ENCODE measurements around the gene XRCC4. TPM values are rescaled to one million over a fixed set of nuclear protein-coding genes. Genes with fewer than 3 reads are reported as not detected.
"Not testable (repeated sequence)": the region's sequence is repeated elsewhere in the genome, so short reads cannot be mapped to it uniquely, and the experiment has no call there.

Gene XRCC4
- total RNA-seq, 3 donors from 2014 or later: 8.8 to 10.8 (median 10.4) TPM

DNA sequence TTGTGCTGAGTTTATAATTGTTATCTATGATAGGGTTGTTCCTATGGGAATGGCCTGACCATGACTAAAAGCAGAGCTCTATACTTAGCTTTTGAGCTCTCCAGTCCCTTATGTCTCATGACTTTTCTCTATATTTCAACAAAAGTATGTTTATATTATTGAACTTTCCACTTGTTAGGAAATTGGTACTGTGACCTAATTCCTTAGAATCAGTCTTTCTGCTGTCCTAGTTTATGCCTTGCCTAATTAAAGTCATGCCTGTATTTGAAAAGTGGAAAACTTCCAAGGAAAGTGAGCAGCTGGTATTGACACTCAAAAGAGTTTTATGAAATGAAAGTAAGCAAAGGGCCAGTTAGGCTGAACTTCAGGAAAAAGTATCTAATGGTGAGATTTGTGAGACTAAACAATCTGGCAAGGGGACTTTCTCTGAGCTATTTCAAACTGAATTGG, 68.6 kb downstream of the XRCC4 start:
- no peak overlapping the region for H3K4me3 ChIP-seq
- no peaks in the 10 kb centered on the region for H3K27me3 ChIP-seq
- no peaks in the 10 kb centered on the region for H3K9me3 ChIP-seq
- TF ChIP-seq POLR2AphosphoS5 (IDR thresholded peaks at IDR 0.05) (no peak), POLR2A (IDR thresholded peaks at IDR 0.05) (no peak)
- DNase-seq (ENCODE audit: low spot score in 2 of 2): no peak
- intact Hi-C loops (cut with DNase I; ENCODE audit: low total_unique reads): no loop called here
- no peaks in the 10 kb centered on the region for H3K4me1 ChIP-seq
- H3K36me3 ChIP-seq: no peaks in the 10 kb centered on the region
- no peak overlapping the region for H3K27ac ChIP-seq

GRCh38 chr5:83146441-83146840, 69.1 kb downstream of the XRCC4 start:
- Histone ChIP-seq H3K27me3 (no peaks in the 10 kb centered on the region), H3K27ac (no peak overlapping the region), H3K4me1 (no peaks in the 10 kb centered on the region), H3K9me3 (no peaks in the 10 kb centered on the region), H3K4me3 (no peak overlapping the region), H3K36me3 (no peaks in the 10 kb centered on the region)
- TF ChIP-seq POLR2AphosphoS5 (IDR thresholded peaks at IDR 0.05) (no peak), POLR2A (IDR thresholded peaks at IDR 0.05) (no peak)
- TF ChIP-seq, protein P1, sequence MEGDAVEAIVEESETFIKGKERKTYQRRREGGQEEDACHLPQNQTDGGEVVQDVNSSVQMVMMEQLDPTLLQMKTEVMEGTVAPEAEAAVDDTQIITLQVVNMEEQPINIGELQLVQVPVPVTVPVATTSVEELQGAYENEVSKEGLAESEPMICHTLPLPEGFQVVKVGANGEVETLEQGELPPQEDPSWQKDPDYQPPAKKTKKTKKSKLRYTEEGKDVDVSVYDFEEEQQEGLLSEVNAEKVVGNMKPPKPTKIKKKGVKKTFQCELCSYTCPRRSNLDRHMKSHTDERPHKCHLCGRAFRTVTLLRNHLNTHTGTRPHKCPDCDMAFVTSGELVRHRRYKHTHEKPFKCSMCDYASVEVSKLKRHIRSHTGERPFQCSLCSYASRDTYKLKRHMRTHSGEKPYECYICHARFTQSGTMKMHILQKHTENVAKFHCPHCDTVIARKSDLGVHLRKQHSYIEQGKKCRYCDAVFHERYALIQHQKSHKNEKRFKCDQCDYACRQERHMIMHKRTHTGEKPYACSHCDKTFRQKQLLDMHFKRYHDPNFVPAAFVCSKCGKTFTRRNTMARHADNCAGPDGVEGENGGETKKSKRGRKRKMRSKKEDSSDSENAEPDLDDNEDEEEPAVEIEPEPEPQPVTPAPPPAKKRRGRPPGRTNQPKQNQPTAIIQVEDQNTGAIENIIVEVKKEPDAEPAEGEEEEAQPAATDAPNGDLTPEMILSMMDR (IDR thresholded peaks at IDR 0.05): no peak
- intact Hi-C loops (cut with DNase I; ENCODE audit: low total_unique reads): no loop called here
- no peak for DNase-seq (ENCODE audit: low spot score in 2 of 2)

DNA sequence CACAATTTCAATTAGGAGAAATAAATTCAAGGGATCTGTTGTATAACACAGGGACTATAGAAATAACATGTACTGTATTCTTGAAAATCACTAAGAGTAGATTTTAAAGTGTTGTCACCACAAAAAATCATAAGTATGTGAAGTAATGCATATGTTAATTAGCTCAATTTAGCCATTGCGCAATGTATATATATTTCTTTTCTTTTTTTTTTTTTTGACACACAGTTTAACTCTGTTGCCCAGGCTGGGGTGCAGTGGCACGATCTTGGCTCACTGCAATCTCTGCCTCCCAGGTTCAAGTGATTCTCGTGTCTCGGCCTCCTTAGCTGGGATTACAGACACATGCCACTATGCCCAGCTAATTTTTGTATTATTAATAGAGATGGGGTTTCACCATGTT, 70.2 kb downstream of the XRCC4 start:
- no peak for DNase-seq (ENCODE audit: low spot score in 2 of 2)
- intact Hi-C loops (cut with DNase I; ENCODE audit: low total_unique reads): no loop called here
- no peaks in the 10 kb centered on the region for H3K4me1 ChIP-seq
- H3K4me3 ChIP-seq: no peak overlapping the region
- no peaks in the 10 kb centered on the region for H3K27me3 ChIP-seq
- H3K9me3 ChIP-seq: no peaks in the 10 kb centered on the region
- no peaks in the 10 kb centered on the region for H3K36me3 ChIP-seq
- TF ChIP-seq, protein P1 (IDR thresholded peaks at IDR 0.05): no peak
- TF ChIP-seq POLR2A (IDR thresholded peaks at IDR 0.05) (no peak), POLR2AphosphoS5 (IDR thresholded peaks at IDR 0.05) (no peak)
- H3K27ac ChIP-seq: no peak overlapping the region

- DNase-seq (ENCODE audit: low spot score in 2 of 2): no peak
Measured at GRCh38 chr5:83148370-83148769, 71.0 kb downstream of the XRCC4 start.

DNA sequence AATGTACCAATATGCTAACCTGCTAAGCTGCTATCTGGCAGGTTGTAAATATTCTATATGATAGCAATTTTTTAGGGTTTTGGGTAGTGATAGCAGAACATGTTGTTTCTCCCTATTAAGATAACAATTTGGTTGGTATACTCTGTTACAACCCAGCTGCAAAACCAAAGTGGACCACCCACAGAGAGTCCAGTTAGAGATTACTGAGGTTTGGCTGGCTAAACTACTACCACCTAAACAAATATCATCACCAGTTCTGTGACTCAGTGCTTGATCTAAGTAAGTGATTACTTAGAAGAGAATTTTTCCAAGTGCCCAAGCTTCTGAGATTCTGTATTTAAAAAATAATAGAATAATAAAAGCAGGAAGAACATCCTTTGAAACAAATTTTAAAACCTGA, 72.3 kb downstream of the XRCC4 start:
- no peak for DNase-seq (ENCODE audit: low spot score in 2 of 2)
- intact Hi-C loops (cut with DNase I; ENCODE audit: low total_unique reads): no loop called here
- no peaks in the 10 kb centered on the region for H3K4me1 ChIP-seq
- H3K36me3 ChIP-seq: no peaks in the 10 kb centered on the region
- TF ChIP-seq, protein P1 (IDR thresholded peaks at IDR 0.05): no peak
- TF ChIP-seq POLR2A (IDR thresholded peaks at IDR 0.05) (no peak), POLR2AphosphoS5 (IDR thresholded peaks at IDR 0.05) (no peak)
- no peaks in the 10 kb centered on the region for H3K9me3 ChIP-seq
- H3K27me3 ChIP-seq: no peaks in the 10 kb centered on the region
- no peak overlapping the region for H3K27ac ChIP-seq
- no peak overlapping the region for H3K4me3 ChIP-seq

More at GRCh38 chr5:83148370-83148769, 71.0 kb downstream of the XRCC4 start:
- TF ChIP-seq, protein P1 (IDR thresholded peaks at IDR 0.05): no peak
- TF ChIP-seq POLR2A (IDR thresholded peaks at IDR 0.05) (no peak), POLR2AphosphoS5 (IDR thresholded peaks at IDR 0.05) (no peak)
- no peaks in the 10 kb centered on the region for H3K36me3 ChIP-seq
- H3K9me3 ChIP-seq: no peaks in the 10 kb centered on the region
- no peak overlapping the region for H3K27ac ChIP-seq
- H3K27me3 ChIP-seq: no peaks in the 10 kb centered on the region
- no peak overlapping the region for H3K4me3 ChIP-seq
- intact Hi-C loops (cut with DNase I; ENCODE audit: low total_unique reads): no loop called here
- H3K4me1 ChIP-seq: no peaks in the 10 kb centered on the region

DNA sequence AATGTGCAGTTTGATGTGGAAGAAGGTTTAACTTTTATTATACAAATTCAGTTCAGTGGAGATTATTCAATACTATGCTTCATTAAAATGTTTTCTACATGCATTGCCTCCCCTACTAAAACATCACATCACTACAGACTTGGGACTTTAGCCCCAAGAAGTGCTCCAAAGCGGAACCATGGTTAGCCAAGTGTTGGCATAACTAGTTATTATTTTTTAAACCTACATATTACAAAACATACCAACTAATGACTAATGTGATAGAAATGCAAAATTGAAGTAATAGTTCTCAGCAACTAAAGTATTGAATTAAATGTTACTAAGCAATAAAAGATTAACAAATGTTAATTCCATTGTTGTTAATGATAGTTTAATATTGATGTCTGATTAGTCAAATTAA, 74.5 kb downstream of the XRCC4 start:
- intact Hi-C loops (cut with DNase I; ENCODE audit: low total_unique reads): no loop called here
- Histone ChIP-seq H3K36me3 (no peaks in the 10 kb centered on the region), H3K27me3 (no peaks in the 10 kb centered on the region), H3K4me1 (no peaks in the 10 kb centered on the region), H3K9me3 (no peaks in the 10 kb centered on the region), H3K27ac (no peak overlapping the region), H3K4me3 (no peak overlapping the region)
- DNase-seq (ENCODE audit: low spot score in 2 of 2): no peak
- TF ChIP-seq, protein P1 (IDR thresholded peaks at IDR 0.05): no peak
- TF ChIP-seq POLR2AphosphoS5 (IDR thresholded peaks at IDR 0.05) (no peak), POLR2A (IDR thresholded peaks at IDR 0.05) (no peak)

GRCh38 chr5:83152996-83153395, 75.6 kb downstream of the XRCC4 start:
- H3K36me3 ChIP-seq; DNase-seq (ENCODE audit: low spot score in 2 of 2); H3K9me3 ChIP-seq; intact Hi-C loops (cut with DNase I; ENCODE audit: low total_unique reads); H3K27me3 ChIP-seq; H3K4me3 ChIP-seq; H3K27ac ChIP-seq; H3K4me1 ChIP-seq: not testable (repeated sequence)

All from breast epithelium (tissue), 4 donors.